ENCODE measurements around the gene GPR155. TPM values are rescaled to one million over a fixed set of nuclear protein-coding genes. Genes with fewer than 3 reads are reported as not detected.

GPR155 gene
- total RNA-seq, 1 experiment from 2014 or later = 0.79 TPM

GRCh38 chr2:174397773-174398172 lies 89.1 kb downstream of the GPR155 start:
- CTCF ChIA-PET = no interaction called here
- Histone ChIP-seq H3K36me3 (ENCODE audit: low read depth) (0 out of 2 replicates have a peak, but pooled peaks cover under 1% of the 10 kb centered on the region), H3K9me2 (ENCODE audit: insufficient read depth) (no peaks in the 10 kb centered on the region), H3K9me3 (ENCODE audit: insufficient read depth, low read depth) (no peaks in the 10 kb centered on the region), H3K27ac (no peak overlapping the region), H2AFZ (no peak overlapping the region), H3K4me2 (no peak overlapping the region), H4K20me1 (ENCODE audit: insufficient read depth) (0 out of 2 replicates have a peak, but pooled peaks cover 3% of the 10 kb centered on the region), H3K4me3 (no peak overlapping the region), H3K27me3 (ENCODE audit: insufficient read depth, low read depth) (no peaks in the 10 kb centered on the region), H3F3A (ENCODE audit: insufficient read depth, low read depth) (peaks cover 28% of the 10 kb centered on the region), H3K4me1 (replicated peaks; ENCODE audit: insufficient read depth) (peaks cover 27% of the 10 kb centered on the region), H3K79me2 (ENCODE audit: low read depth) (peaks cover 30% of the 10 kb centered on the region)
- no TSS peak for BruUV-seq (replicated peaks)
- no peak for TF ChIP-seq CTCF (conservative IDR thresholded peaks at IDR 0.05)
- TF ChIP-seq EZH2 (IDR thresholded peaks at IDR 0.05; ENCODE audit: low read depth) = no peak
- intact Hi-C loops (cut with micrococcal nuclease; ENCODE audit: unreplicated experiment) = loop anchor here (5.0 kb wide), 1 partner anchor 45 kb away; no protein-coding TSS in a partner anchor
- no peak for DNase-seq
- POLR2A ChIA-PET (ENCODE audit: unreplicated experiment) = no interaction called here

GRCh38 chr2:174395969-174396630 lies 90.7 kb downstream of the GPR155 start:
- ChIA-PET POLR2A (ENCODE audit: unreplicated experiment) (interaction anchor here (0.6 to 0.9 kb wide), 6 partner anchors 25 to 937 kb away, joined by 3 to 8 read pairs (median 4); no protein-coding TSS in a partner anchor), CTCF (interaction anchor here (0.6 to 2.8 kb wide), 4 partner anchors 67 to 1649 kb away, joined by 3 to 15 read pairs (median 5); no protein-coding TSS in a partner anchor)
- Histone ChIP-seq H3K36me3 (ENCODE audit: low read depth) (0 out of 2 replicates have a peak, but pooled peaks cover 7% of the 10 kb centered on the region), H3K9me3 (ENCODE audit: insufficient read depth, low read depth) (no peaks in the 10 kb centered on the region), H3K4me1 (replicated peaks; ENCODE audit: insufficient read depth) (peaks cover 27% of the 10 kb centered on the region), H4K20me1 (ENCODE audit: insufficient read depth) (peaks cover 13% of the 10 kb centered on the region; the same call in 1 of the 2 replicates), H3K4me3 (peak overlapping the region; percentile 81), H3K9me2 (ENCODE audit: insufficient read depth) (no peaks in the 10 kb centered on the region), H3K4me2 (peak overlapping the region; percentile 95), H2AFZ (peak overlapping the region; percentile 93), H3K27ac (peak overlapping the region; percentile 13), H3F3A (ENCODE audit: insufficient read depth, low read depth) (peaks cover 29% of the 10 kb centered on the region), H3K27me3 (ENCODE audit: insufficient read depth, low read depth) (no peaks in the 10 kb centered on the region), H3K79me2 (ENCODE audit: low read depth) (peaks cover 47% of the 10 kb centered on the region)
- TF ChIP-seq EZH2 (IDR thresholded peaks at IDR 0.05; ENCODE audit: low read depth) (no peak), CTCF (conservative IDR thresholded peaks at IDR 0.05) (no peak)
- intact Hi-C loops (cut with micrococcal nuclease; ENCODE audit: unreplicated experiment) = loop anchor here (1.0 to 5.0 kb wide), 2 partner anchors 46 to 151 kb away; no protein-coding TSS in a partner anchor
- peak; percentile 27 to 78 for DNase-seq
- BruUV-seq (replicated peaks) = TSS peak; percentile 70

- BruUV-seq (replicated peaks) = TSS peak; percentile 32
- intact Hi-C loops (cut with micrococcal nuclease; ENCODE audit: unreplicated experiment) = loop anchor here (1.0 to 5.0 kb wide), 2 partner anchors 47 to 152 kb away; no protein-coding TSS in a partner anchor
- no peaks in the 10 kb centered on the region for H3K9me3 ChIP-seq (ENCODE audit: insufficient read depth, low read depth)
- peaks cover 27% of the 10 kb centered on the region for H3K4me1 ChIP-seq (replicated peaks; ENCODE audit: insufficient read depth)
- H2AFZ ChIP-seq = peak within 1 kb of the TSS; percentile 93
- H3K79me2 ChIP-seq (ENCODE audit: low read depth) = peaks cover 51% of the 10 kb centered on the region
- no peaks in the 10 kb centered on the region for H3K27me3 ChIP-seq (ENCODE audit: insufficient read depth, low read depth)
- peaks cover 13% of the 10 kb centered on the region; the same call in 1 of the 2 replicates for H4K20me1 ChIP-seq (ENCODE audit: insufficient read depth)
- H3K36me3 ChIP-seq (ENCODE audit: low read depth) = 0 out of 2 replicates have a peak, but pooled peaks cover 11% of the 10 kb centered on the region
- CTCF ChIA-PET = interaction anchor here (0.6 to 2.8 kb wide), 4 partner anchors 67 to 1650 kb away, joined by 3 to 15 read pairs (median 5); no protein-coding TSS in a partner anchor
- peak within 1 kb of the TSS; percentile 81 for H3K4me3 ChIP-seq
- H3K27ac ChIP-seq = peak within 1 kb of the TSS; percentile 40
- H3F3A ChIP-seq (ENCODE audit: insufficient read depth, low read depth) = peaks cover 29% of the 10 kb centered on the region
- POLR2A ChIA-PET (ENCODE audit: unreplicated experiment) = interaction anchor here (0.6 to 0.9 kb wide), 5 partner anchors 26 to 936 kb away, joined by 3 to 8 read pairs (median 5); no protein-coding TSS in a partner anchor
- peak; percentile 88 to 91 for DNase-seq
- peak within 1 kb of the TSS; percentile 95 for H3K4me2 ChIP-seq
- H3K9me2 ChIP-seq (ENCODE audit: insufficient read depth) = no peaks in the 10 kb centered on the region
- TF ChIP-seq CTCF (conservative IDR thresholded peaks at IDR 0.05) (no peak), EZH2 (IDR thresholded peaks at IDR 0.05; ENCODE audit: low read depth) (no peak)
These were observed 91.4 kb downstream of the GPR155 start, which contains the start of gene SCRN3 for GRCh38 chr2:174395284-174395968. Gene SCRN3 (plus strand): TSS chr2:174395730. CDS start chr2:174398284, 2,554 bp downstream.

Measured in PC-9 (cell line).